HG03432 (cell line): Measurements from ENCODE around the gene SUSD1.

ENCODE experiments used
- ATAC-seq: cut with Tn5 transposase; IDR thresholded peaks from one replicate; pipeline ENCODE4 v1.9.1; 2021; ENCODE audit warnings: mild to moderate bottlenecking, moderate library complexity; ENCODE audit not compliant: unreplicated experiment

SUSD1 gene

GRCh38 chr9:112072721-112073638, 102.1 kb downstream of the SUSD1 start:
- no peak for ATAC-seq

GRCh38 chr9:112069318-112070169, 105.6 kb downstream of the SUSD1 start:
- no peak for ATAC-seq

GRCh38 chr9:112065806-112066606, 109.1 kb downstream of the SUSD1 start:
- ATAC-seq, result no peak

GRCh38 chr9:112064871-112065270, 110.2 kb downstream of the SUSD1 start:
- no peak for ATAC-seq

- no peak for ATAC-seq
These were observed 111.5 kb downstream of the SUSD1 start for GRCh38 chr9:112063586-112063985.

GRCh38 chr9:112063151-112063550, 111.9 kb downstream of the SUSD1 start:
- no peak for ATAC-seq

- ATAC-seq, result peak; percentile 85
These were observed 113.9 kb downstream of the SUSD1 start for GRCh38 chr9:112061152-112061740.

- no peak for ATAC-seq
These were observed 115.2 kb downstream of the SUSD1 start for GRCh38 chr9:112059966-112060320.

GRCh38 chr9:112059145-112059965, 115.7 kb downstream of the SUSD1 start:
- ATAC-seq, result no peak

- ATAC-seq, result no peak
These were observed 118.1 kb downstream of the SUSD1 start for GRCh38 chr9:112056996-112057395.

- no peak for ATAC-seq
These were observed 120.2 kb downstream of the SUSD1 start for GRCh38 chr9:112054916-112055315.

- no peak for ATAC-seq
These were observed 123.3 kb downstream of the SUSD1 start for GRCh38 chr9:112051812-112052211.

- ATAC-seq, result no peak
These were observed 124.3 kb downstream of the SUSD1 start for GRCh38 chr9:112050544-112051475.

GRCh38 chr9:112049811-112050516, 125.1 kb downstream of the SUSD1 start:
- no peak for ATAC-seq

- ATAC-seq, result no peak
These were observed 126.0 kb downstream of the SUSD1 start for GRCh38 chr9:112048924-112049691.

GRCh38 chr9:112047538-112048066, 127.5 kb downstream of the SUSD1 start:
- ATAC-seq, result no peak

GRCh38 chr9:112046181-112046580, 128.9 kb downstream of the SUSD1 start:
- no peak for ATAC-seq
